SK-N-SH treated with all-trans-retinoic acid at 6 μM for 48 hours (cell line): ENCODE results near the gene SMIM20.
"Not testable (repeated sequence)": the region's sequence is repeated elsewhere in the genome, so short reads cannot be mapped to it uniquely, and the experiment has no call there.

Source experiments
- ATAC-seq: fragments of 200-7000 bp; cut with Tn5 transposase; 3 replicates; pipeline ENCODE4 v1.9.1; 2020; ENCODE audit warnings: mild to moderate bottlenecking, moderate library complexity
- ARNTL ChIP-seq: fragments of 450-650 bp; formaldehyde crosslinking; IDR thresholded peaks from 2 replicates; pipeline ENCODE4 v1.5.0; 2020; ENCODE audit warnings: low read depth, mild to moderate bottlenecking, moderate library complexity, borderline replicate concordance
- BACH2 ChIP-seq: fragments of 250-450 bp; sonication (Bioruptor Pico); IDR thresholded peaks from 2 replicates; pipeline ENCODE4 v1.9.0; 2021; ENCODE audit warnings: mild to moderate bottlenecking, borderline replicate concordance
- CREB5 ChIP-seq: fragments of 250-450 bp; sonication (Bioruptor Pico); IDR thresholded peaks from 2 replicates; pipeline ENCODE4 v1.5.1; 2020; ENCODE audit warnings: low read depth, mild to moderate bottlenecking, moderate library complexity
- CSDC2 ChIP-seq: fragments of 250-450 bp; sonication (Bioruptor Pico); IDR thresholded peaks from 2 replicates; pipeline ENCODE4 v1.5.0; 2020; ENCODE audit warnings: mild to moderate bottlenecking, moderate library complexity
- ESRRG ChIP-seq: fragments of 250-450 bp; sonication (Bioruptor Pico); IDR thresholded peaks from 2 replicates; pipeline ENCODE4 v1.6.1; 2021; ENCODE audit warnings: mild to moderate bottlenecking
- GLIS3 ChIP-seq: fragments of 250-450 bp; sonication (Bioruptor Pico); IDR thresholded peaks from 2 replicates; pipeline ENCODE4 v1.5.0; 2020; ENCODE audit warnings: mild to moderate bottlenecking, moderate library complexity
- ISL1 ChIP-seq: fragments of 250-450 bp; sonication (Bioruptor Pico); IDR thresholded peaks from 2 replicates; pipeline ENCODE4 v2.1.2; 2022; ENCODE audit warnings: mild to moderate bottlenecking, moderate library complexity
- OSR1 ChIP-seq: fragments of 250-450 bp; sonication (Bioruptor Pico); IDR thresholded peaks from 2 replicates; pipeline ENCODE4 v1.8.0; 2022; ENCODE audit warnings: moderate library complexity, mild to moderate bottlenecking, inconsistent platforms
- PATZ1 ChIP-seq: fragments of 250-450 bp; sonication (Bioruptor Pico); IDR thresholded peaks from 2 replicates; pipeline ENCODE4 v1.8.0; 2020; ENCODE audit warnings: mild to moderate bottlenecking, moderate library complexity, borderline replicate concordance
- PPARA ChIP-seq: fragments of 250-450 bp; sonication (Bioruptor Pico); IDR thresholded peaks from 2 replicates; pipeline ENCODE4 v1.5.0; 2020; ENCODE audit warnings: mild to moderate bottlenecking, borderline replicate concordance
- RARB ChIP-seq: fragments of 250-450 bp; sonication (Bioruptor Pico); IDR thresholded peaks from 2 replicates; pipeline ENCODE4 v1.8.0; 2021; ENCODE audit warnings: mild to moderate bottlenecking, moderate library complexity
- TCF4 ChIP-seq: fragments of 250-450 bp; sonication (Bioruptor Pico); IDR thresholded peaks from 2 replicates; pipeline ENCODE4 v1.8.0; 2021; ENCODE audit warnings: mild to moderate bottlenecking, moderate library complexity, borderline replicate concordance
- ZC3H10 ChIP-seq: fragments of 250-450 bp; sonication (Bioruptor Pico); IDR thresholded peaks from 2 replicates; pipeline ENCODE4 v1.5.1; 2021; ENCODE audit warnings: mild to moderate bottlenecking, moderate library complexity
- ZFP30 ChIP-seq: fragments of 450-650 bp; formaldehyde crosslinking; IDR thresholded peaks from 2 replicates; pipeline ENCODE4 v1.5.0; 2022; ENCODE audit warnings: mild to moderate bottlenecking, moderate library complexity
- ZNF565 ChIP-seq: fragments of 450-650 bp; formaldehyde crosslinking; conservative IDR thresholded peaks from 2 replicates; pipeline ENCODE4 v1.5.0; 2020; ENCODE audit warnings: low read depth, mild to moderate bottlenecking, moderate library complexity
- ZNF70 ChIP-seq: fragments of 450-650 bp; formaldehyde crosslinking; IDR thresholded peaks from 2 replicates; pipeline ENCODE4 v1.5.0; 2020; ENCODE audit warnings: mild to moderate bottlenecking, moderate library complexity
- TF ChIP-seq, protein P1 (sequence below): fragments of 250-450 bp; sonication (Bioruptor Pico); IDR thresholded peaks from 2 replicates; pipeline ENCODE4 v1.5.0; 2020; ENCODE audit warnings: mild to moderate bottlenecking, moderate library complexity

The SMIM20 gene

GRCh38 chr4:25905371-25905770 lies 8.6 kb upstream of the SMIM20 start:
- ATAC-seq = no peak
- TF ChIP-seq RARB (CRISPR knock-in tag) = no peak
- TF ChIP-seq ZFP30 (CRISPR knock-in tag) = no peak
- TF ChIP-seq PATZ1 = no peak
- no peak for TF ChIP-seq ZNF70 (CRISPR knock-in tag)
- no peak for TF ChIP-seq ISL1 (CRISPR knock-in tag)
- TF ChIP-seq BACH2 = no peak
- TF ChIP-seq GLIS3 (CRISPR knock-in tag) = no peak
- TF ChIP-seq ESRRG (CRISPR knock-in tag) = no peak
- no peak for TF ChIP-seq ARNTL (CRISPR knock-in tag)

DNA sequence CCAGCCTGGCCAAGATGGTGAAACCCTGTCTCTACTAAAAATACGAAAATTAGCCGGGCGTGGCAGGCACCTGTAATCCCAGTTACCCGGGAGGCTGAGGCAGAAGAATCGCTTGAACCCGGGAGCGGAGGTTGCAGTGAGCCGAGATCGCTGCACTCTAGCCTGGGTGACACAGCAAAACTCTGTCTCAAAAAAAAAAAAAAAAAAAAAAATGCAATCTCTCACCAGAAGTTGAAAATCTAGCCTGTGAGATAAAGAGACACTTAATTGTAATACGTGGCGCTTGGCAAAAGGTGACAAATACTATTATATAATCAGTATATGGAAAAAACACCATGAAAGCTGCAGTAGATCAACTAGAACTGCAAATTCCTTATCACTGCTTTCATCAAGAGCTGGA lies 7.9 kb upstream of the SMIM20 start:
- not testable (repeated sequence) for ATAC-seq

- TF ChIP-seq ZNF70 (CRISPR knock-in tag) = no peak
- no peak for TF ChIP-seq ZFP30 (CRISPR knock-in tag)
- no peak for TF ChIP-seq ZNF565 (CRISPR knock-in tag)
- TF ChIP-seq BACH2 = no peak
- TF ChIP-seq ZC3H10 = no peak
- no peak for TF ChIP-seq OSR1 (CRISPR knock-in tag)
- TF ChIP-seq, protein P1, sequence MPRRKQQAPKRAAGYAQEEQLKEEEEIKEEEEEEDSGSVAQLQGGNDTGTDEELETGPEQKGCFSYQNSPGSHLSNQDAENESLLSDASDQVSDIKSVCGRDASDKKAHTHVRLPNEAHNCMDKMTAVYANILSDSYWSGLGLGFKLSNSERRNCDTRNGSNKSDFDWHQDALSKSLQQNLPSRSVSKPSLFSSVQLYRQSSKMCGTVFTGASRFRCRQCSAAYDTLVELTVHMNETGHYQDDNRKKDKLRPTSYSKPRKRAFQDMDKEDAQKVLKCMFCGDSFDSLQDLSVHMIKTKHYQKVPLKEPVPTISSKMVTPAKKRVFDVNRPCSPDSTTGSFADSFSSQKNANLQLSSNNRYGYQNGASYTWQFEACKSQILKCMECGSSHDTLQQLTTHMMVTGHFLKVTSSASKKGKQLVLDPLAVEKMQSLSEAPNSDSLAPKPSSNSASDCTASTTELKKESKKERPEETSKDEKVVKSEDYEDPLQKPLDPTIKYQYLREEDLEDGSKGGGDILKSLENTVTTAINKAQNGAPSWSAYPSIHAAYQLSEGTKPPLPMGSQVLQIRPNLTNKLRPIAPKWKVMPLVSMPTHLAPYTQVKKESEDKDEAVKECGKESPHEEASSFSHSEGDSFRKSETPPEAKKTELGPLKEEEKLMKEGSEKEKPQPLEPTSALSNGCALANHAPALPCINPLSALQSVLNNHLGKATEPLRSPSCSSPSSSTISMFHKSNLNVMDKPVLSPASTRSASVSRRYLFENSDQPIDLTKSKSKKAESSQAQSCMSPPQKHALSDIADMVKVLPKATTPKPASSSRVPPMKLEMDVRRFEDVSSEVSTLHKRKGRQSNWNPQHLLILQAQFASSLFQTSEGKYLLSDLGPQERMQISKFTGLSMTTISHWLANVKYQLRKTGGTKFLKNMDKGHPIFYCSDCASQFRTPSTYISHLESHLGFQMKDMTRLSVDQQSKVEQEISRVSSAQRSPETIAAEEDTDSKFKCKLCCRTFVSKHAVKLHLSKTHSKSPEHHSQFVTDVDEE (CRISPR knock-in tag) = no peak
- TF ChIP-seq PATZ1 = no peak
- TF ChIP-seq CSDC2 (CRISPR knock-in tag) = no peak
- peak; percentile 93 for ATAC-seq
Observed at GRCh38 chr4:25908491-25908901, 5.5 kb upstream of the SMIM20 start.

DNA sequence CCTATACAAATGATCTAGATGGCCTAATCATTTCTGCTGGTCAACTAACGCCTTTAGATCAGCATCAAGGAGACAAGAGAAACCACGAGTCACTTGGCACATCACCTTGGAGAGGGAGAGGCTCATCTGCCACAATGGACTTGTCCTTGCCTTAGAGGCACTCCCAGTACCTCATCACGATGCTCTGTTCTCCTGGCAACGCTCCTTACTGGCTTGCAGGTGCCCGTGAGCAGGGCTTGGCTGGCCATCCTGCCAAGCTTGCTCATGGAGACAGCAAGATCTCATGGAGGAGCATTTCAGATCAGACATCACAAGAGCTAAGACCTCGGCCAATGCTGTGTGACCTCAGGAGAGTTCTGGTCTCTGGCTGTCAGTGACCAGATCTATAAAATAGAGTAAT lies 2.7 kb upstream of the SMIM20 start:
- ATAC-seq = no peak
- no peak for TF ChIP-seq ZC3H10
- no peak for TF ChIP-seq CREB5

DNA sequence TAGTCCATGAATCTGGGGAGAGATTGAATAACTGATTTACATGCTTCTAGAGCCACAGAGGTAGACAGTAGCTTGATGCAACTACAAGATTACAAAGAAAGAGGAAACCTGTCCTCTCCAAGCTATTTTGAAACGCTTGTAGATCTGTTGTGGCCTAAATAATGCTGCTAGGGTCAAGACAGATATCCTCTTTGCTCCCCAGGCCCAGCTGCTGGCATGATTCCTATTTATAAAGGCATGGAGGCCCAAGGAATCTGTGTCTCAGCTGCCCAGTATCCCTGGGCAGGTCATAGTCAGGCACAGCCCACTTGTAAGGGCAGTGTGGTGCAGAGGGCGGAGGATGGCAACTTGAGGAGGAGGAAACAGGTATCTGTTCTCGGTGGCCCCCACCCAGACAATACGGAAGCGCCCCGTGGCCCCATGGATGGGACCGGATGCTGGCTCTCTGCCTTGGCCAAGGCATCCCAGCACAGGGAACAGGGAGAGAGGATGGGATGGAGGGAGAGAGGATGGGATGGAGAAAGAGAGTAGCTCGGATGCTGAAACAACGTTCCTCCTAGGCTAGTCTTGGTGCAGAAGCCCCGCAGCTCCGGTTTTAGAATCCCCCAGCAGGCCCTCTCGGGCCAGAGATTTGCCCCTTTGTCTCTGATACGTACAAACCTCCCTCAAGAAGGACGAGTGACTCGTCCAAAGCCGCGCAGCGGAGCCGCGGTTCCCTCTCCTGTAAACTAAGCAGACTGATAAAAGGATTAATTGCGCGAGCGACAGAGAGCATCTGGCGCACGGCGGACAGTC lies 767 bp upstream of the SMIM20 start:
- no peak for TF ChIP-seq PPARA (CRISPR knock-in tag)
- TF ChIP-seq TCF4 (CRISPR knock-in tag) = 0 out of 2 replicates have a peak, but pooled peaks have one; percentile 12
- peak; percentile 31 for ATAC-seq
